ENCODE results near the gene FOXA3.
"Not testable (repeated sequence)": the region's sequence is repeated elsewhere in the genome, so short reads cannot be mapped to it uniquely, and the experiment has no call there.

FOXA3 gene

DNA sequence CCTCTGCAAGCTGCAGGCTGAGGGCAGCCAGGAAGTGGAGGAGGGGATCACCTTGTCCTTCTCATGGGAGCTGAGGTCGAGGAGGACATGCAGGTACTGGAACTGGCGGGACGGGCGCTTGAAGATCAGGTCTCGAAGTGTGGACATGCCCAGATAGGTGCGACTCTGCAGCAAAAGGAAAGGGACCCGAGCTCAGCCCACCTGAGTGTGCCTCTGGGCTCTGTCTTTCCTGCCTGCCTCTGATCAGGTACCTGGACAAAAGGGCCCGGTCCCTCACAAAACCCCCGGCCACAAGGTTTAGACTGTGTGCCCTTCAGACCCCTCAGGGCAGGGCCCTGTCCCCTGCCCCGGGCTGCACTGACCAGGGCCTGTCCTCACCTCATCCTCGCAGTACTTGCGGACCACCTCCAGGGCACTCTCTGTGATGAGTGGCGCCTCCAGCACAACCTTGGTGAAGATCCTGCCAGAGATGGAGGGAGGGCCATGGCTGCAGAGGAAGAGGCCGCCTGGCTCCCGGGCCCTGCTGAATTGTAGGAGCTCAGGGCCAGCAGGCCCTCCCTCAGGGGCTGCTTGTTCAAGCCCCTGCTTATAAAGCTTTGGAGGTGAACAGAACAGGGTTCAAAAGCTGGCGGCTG, 36.5 kb upstream of the FOXA3 start:
- no peak for DNase-seq (ENCODE audit: low read depth in 2 of 3, low spot score in 2 of 3)

GRCh38 chr19:45828523-45828922, 35.6 kb upstream of the FOXA3 start:
- DNase-seq (ENCODE audit: low read depth in 2 of 3, low spot score in 2 of 3), result no peak

DNA sequence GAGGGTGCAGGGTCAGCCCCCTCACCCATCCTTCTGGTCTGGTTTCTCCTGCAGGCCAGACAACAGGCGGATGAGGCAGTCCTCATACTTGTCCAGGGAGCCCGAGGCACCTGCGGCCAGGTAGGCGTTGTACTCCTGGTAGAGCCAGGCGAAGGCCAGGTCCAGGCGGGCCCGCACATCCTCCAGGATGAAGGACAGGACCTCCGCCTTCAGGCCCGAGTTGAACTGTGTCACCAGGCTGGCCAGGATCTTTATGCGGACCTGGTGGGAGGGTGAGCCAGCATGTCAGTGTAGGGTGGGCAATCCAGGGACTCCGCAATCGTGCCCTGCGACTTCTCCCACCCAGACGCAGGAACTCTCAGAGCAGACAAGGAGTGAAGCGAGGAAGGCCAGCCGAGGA, 35.2 kb upstream of the FOXA3 start:
- no peak for DNase-seq (ENCODE audit: low read depth in 2 of 3, low spot score in 2 of 3)

DNA sequence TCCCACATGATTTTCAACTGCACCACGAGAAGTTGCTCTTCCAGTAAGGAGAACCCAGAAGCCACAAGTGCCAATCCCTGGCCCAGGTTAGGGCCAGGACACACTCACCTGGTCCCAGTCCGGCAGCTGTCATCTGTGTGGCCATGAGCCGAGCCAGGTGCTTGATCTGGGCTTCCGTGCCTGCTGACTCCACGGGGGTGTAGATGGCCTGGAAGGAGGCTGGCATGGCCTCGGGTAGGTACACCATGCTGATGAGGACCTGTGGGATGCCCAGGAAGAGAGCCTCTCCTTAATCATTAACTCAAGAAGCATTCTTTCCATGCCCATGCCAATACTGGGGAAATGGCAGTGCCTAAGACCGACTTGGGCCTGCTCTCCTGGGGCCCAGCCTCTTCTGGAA, 29.2 kb upstream of the FOXA3 start:
- DNase-seq (ENCODE audit: low read depth in 2 of 3, low spot score in 2 of 3), result no peak

- DNase-seq (ENCODE audit: low read depth in 2 of 3, low spot score in 2 of 3), result no peak
Observed at GRCh38 chr19:45842198-45842597, 21.9 kb upstream of the FOXA3 start.

GRCh38 chr19:45847663-45848062, 16.5 kb upstream of the FOXA3 start:
- no peak for DNase-seq (ENCODE audit: low read depth in 2 of 3, low spot score in 2 of 3)

- DNase-seq (ENCODE audit: low read depth in 2 of 3, low spot score in 2 of 3), result no peak
Observed at GRCh38 chr19:45848922-45849321, 15.2 kb upstream of the FOXA3 start.

DNA sequence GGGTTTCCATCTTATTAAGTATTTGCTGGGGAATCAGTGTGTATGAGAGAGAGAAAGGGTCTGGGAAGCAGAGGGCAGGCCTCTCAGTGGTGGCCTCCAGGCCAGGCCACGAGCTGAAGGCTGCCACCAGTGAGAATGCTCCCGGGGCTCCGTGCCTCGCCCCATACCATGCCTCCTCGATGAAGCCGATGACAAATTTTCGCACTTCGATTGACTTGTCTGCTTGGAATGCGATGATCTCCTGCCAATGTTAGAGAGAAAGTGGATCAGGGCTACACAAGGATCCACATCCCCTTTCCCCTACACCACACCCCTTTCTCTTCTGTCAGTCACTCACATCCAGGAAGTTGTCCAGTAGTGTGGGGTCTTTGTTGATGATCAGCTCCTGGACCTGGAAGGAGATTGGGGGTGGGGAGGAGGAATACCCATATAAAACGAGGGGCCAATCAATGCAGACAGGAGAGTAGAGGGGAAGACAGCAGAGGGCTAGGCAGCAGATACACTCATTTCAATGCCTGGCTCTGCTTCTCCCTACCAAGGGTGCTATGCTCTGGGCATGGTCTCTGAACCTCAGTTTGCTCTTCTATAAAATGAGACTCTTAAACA, 11.9 kb upstream of the FOXA3 start:
- no peak for DNase-seq (ENCODE audit: low read depth in 2 of 3, low spot score in 2 of 3)

DNA sequence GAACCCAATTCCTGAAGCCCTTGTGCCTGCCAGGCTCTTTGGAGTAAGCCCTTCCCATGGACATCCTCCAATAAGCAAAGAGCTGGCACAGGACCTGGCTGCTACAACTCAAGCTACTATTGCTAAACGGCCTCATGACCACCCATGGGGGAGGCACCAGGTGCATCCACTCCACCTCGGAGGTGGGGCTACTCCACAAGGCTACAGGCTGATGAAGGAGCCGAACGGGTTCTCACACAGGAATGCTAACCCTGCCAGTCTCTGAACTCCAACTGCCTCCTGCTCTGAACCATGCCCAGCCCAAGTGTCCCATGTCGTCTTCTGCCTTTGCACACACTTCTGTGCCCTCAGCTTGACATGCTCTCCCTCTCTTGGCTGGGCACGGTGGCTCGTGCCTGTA, 11.1 kb upstream of the FOXA3 start:
- no peak for DNase-seq (ENCODE audit: low read depth in 2 of 3, low spot score in 2 of 3)

GRCh38 chr19:45854167-45854778, 9.9 kb upstream of the FOXA3 start:
- no peak for DNase-seq (ENCODE audit: low read depth in 2 of 3, low spot score in 2 of 3)

DNA sequence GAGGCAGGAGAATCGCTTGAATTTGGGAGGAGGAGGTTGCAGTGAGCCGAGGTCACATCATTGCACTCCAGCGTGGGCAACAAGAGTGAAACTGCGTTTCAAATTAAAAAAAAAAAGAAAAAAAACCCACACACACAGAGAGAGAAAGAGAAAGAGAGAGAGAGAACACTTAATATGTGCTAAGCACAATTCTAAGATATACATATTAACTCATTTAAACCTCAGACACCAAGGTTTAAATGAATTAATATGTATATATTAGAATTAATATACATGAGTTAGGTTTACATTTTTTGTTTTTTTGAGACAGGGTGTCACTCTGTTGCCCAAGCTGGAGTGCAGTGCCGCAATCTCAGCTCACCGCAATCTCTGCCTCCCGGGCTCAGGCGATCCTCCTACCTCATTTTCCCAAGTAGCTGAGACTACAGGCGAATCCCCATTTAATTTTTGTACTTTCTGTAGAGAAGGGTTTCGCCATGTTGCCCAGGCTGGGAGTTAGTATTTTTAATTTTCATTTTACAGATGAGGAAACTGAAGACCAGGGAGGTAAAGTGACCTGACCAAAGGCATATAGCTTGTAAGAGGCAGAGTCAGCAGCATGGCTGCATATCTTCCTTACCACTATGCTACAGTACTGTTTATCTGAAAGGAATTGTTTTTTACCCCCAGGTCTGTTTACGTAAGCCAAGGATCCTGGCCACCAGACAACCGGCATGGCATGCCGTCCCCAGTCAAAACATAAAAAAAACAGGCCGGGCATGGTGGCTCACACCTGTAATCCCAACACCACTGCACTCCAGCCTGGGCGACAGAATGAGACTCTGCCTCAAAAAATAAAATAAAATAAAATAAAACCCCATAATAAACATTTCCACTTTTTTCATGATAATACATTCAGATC, 3.5 kb upstream of the FOXA3 start:
- no peak for DNase-seq (ENCODE audit: low read depth in 2 of 3, low spot score in 2 of 3)

- DNase-seq (ENCODE audit: low read depth in 2 of 3, low spot score in 2 of 3), result no peak
Observed at GRCh38 chr19:45862271-45862563, 1.9 kb upstream of the FOXA3 start.

- peak; percentile 90 to 98 (median 95) for DNase-seq (ENCODE audit: low read depth in 2 of 3, low spot score in 2 of 3)
Observed at GRCh38 chr19:45862564-45863334, 1.4 kb upstream of the FOXA3 start, which contains the start of gene SYMPK. SYMPK (minus strand) TSS chr19:45863147; CDS start chr19:45854495, 8,652 bp downstream.

DNA sequence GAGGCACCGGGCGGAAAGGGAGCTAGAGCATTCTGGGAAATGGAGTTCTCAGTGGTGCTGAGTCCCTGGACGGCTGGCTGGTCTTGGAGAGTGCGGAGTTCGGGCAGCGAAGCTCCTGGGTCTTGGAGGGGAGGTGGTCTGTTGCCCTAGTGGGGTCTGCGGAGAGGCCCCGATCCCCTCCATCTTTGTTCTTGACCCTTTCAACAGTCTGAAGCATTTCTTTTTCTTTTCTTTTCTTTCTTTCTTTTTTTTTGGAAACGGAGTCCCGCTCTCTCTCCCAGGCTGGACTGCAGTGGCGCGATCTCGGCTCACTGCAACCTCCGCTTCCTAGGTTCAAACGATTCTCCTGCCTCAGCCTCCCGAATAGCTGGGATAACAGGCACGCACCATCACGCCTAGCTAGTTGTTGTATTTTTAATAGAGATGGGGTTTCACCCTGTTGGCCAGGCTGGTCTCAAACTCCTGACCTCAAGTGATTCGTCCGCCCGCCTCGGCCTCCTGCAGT, 739 bp upstream of the FOXA3 start:
- DNase-seq (ENCODE audit: low read depth in 2 of 3, low spot score in 2 of 3), result no peak

- DNase-seq (ENCODE audit: low read depth in 2 of 3, low spot score in 2 of 3), result no peak
Observed at GRCh38 chr19:45864629-45865082, 530 bp downstream of the FOXA3 start.

DNA sequence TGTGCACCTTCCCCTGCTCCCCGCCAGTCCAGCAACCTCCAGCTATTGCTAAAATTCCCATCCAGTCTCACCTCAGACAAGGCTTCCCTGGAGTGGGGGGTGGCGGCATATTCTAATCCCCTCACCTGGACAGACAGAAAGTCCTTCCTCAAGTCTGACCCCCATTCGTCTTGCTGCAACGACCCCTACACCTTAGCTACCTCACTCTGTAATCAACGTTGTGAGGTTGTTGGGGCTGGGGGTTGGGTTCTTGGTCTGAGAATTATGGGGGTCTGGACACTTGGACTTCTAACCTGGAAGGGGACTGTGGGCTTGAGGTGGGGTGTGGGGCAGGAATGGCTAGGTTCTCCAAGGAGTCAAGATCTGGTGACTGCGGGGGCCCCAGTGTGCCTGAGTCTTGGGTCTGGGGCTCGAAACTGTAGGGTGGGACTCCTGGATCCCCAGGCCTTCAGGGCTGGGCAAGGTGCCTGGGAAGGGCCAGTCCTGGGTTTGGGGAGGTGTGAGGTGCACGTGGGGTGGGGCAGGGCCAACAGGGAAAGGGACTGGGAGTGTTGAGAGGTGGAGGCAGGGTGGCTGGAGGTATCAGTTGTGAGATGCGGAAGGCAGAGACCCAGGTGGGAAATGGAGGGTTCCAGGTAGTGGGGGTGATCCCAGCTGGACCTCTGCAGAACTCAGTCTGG, 1.3 kb downstream of the FOXA3 start:
- DNase-seq (ENCODE audit: low read depth in 2 of 3, low spot score in 2 of 3), result no peak

- no peak for DNase-seq (ENCODE audit: low read depth in 2 of 3, low spot score in 2 of 3)
Observed at GRCh38 chr19:45866400-45867176, 2.5 kb downstream of the FOXA3 start.

GRCh38 chr19:45867241-45867640, 3.1 kb downstream of the FOXA3 start:
- not testable (repeated sequence) for DNase-seq (ENCODE audit: low read depth in 2 of 3, low spot score in 2 of 3)

DNA sequence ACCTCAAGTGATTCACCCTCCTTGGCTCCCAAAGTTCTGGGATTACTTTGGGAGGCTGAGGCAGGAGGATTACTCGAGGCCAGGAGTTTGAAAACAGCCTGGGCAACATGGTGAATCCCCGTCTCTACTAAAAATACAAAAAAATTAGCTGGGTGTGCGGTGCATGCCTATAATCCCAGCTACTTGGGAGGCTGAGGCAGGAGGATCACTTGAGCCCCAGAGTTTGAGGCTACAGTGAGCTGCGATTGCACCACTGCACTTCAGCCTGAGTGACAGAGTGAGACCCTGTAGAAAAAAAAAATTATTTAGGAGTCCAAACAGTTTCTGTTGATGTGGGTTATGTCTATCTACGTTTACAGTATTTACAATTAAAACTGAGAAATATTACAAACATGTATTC, 6.7 kb downstream of the FOXA3 start:
- no peak for DNase-seq (ENCODE audit: low read depth in 2 of 3, low spot score in 2 of 3)
